Glomerular visceral epithelial cell (primary cell): ENCODE results near the gene ANG.
"Not testable (repeated sequence)": the region's sequence is repeated elsewhere in the genome, so short reads cannot be mapped to it uniquely, and the experiment has no call there.

Experiments used
- DNase-seq: peaks from one replicate; pipeline ENCODE4 v3.0.0-alpha.2; 2016; ENCODE audit errors: extremely low spot score

Gene ANG

GRCh38 chr14:20688167-20688839, at the start of gene ANG:
Gene ANG (plus strand): TSS chr14:20688764. CDS start chr14:20693565, 4,801 bp downstream.
- DNase-seq, result no peak

- DNase-seq, result no peak
These were observed 47.0 kb upstream of the ANG start, which contains the start of gene OR6S1 for GRCh38 chr14:20641591-20641990. Gene OR6S1 (minus strand): TSS chr14:20641691. CDS start chr14:20641691, 0 bp downstream.

DNA sequence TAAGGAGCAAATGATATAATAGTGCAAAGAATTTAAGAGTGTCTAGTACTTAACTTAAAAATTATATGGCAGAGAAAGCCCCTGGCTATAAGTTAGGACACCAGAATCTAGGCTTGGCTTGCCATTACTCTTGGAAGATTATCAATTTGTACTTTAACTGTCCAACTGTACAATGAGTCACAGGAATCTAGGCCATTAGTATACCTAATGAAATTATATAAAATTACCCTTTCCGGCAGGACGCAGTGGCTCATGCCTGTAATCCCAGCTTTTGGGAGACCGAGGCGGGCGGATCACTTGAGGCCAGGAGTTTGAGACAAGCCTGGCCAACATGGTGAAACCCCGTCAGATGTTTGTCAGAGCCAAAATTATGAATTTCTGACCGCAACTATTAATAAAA, 46.4 kb upstream of the ANG start:
- no peak for DNase-seq

DNA sequence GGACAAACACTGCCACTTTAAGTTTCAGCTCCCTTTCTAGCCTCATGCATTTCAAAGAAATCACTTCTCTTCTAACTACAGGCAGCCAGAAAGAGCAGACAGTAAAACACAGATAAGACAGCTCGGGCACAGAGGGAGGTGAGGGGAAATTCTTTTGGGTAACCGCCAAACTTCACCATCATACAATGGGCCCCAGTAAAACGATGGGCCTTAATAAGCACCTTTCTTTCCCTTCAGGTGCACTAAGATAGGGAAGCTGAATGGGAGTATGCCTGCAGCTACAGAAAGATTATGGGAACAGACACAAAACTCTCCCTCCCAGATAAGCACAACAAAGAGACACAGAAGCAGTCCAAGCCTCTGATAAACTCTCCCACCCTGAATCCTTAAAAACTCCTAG, 45.8 kb upstream of the ANG start:
- not testable (repeated sequence) for DNase-seq

DNA sequence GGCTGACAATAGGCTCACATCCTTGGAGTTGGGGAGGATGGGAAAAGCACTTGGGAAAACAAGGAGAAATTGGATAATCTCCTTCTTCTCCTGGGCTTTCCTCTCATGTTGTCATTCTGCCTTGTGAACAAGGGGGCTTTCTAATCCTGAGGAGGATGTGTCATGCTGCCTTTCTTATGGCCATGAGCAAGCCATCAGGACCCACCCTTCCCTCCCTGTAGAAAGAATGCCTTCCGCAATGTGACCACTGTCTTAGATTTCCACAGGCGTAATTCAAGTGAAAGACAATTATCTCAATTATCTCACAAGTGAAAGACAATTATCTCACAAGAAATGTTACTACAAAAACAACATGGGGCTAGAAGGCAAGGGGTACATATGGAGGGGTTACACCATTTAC, 44.0 kb upstream of the ANG start:
- no peak for DNase-seq

GRCh38 chr14:20645481-20645880, 43.1 kb upstream of the ANG start:
- DNase-seq, result no peak

DNA sequence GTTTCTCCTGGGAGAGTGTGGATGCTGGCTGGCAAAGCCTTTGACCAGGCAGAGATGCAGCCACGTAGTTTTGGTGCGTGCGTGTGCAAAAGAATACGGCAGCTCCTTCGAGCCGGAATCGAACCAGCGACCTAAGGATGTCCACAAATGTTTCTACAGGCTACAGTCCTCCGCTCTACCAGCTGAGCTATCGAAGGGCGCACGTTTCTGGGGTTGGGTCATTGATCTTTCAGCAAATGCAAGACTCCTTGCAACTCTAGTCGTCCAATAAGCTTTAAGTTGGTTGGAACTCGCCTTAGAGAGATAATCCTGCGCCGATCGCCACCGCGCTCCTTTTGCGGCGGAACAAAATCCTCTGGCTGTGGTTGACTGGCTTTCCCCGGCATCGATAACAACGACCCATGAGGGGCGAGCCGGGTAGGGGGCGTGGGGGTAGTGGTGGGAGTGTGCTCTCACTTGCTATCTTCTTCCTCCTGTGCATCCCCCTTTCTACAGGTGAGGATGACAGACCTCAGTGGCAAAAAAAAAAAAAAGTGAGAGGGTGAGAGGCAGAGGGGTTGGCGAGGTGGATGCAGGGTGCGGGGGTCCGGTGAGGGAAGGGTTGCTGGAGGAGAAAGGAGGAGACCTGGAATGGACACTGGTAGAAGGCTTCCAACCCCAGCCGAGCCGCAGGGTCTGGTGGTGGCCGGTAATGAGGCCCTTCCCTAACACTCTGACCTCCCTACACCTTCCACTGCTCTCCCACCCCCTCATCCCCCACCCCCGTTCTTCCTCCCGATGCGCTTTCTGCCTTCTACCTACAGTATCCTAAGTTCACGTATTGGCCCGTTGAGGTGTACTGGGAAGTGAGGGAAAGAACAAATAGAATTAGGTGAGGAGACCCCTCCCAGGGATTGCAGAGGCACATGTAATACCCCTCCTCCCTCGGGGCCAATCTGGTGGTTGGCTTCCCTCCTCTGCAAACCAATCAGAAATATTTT, 35.3 kb upstream of the ANG start:
- DNase-seq, result peak; percentile 11

DNA sequence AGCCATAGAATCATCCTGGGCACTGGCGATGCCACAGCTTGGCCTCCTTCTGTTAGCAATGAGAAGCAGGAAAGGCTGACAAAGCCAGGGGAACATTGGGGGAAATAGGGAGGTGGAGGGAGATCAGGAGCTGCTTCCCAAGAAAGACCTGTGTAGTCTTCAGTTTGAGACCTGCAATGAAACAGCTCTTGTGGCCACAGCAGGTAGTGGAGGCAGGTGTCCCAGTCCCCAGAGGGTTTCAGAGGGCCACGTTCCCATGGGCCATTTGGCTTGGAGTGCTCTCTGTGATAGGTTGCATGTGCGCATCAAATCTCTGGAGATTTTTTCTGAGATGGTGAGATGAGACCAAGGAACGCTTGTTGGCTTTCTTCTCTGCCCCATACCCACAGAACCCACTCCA, 32.7 kb upstream of the ANG start:
- no peak for DNase-seq

DNA sequence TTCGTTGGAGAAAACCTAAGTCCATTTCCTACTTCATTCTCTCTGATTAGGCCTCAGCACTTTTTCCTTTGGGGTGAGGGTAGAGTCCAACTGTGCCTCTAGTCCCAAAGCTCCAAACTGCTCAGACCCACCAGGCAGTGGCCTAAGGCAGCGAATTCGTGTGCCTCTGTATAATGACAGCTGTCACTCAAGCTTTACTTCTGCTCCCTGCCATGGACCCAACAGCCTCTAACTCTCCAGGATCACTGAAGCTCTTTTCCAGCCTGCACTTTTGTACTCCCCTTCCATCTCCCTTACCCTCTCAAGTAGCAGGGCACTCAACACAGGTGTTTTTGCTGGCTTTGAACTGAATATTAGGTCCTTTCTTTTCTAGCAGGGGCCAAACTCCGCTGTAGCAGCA, 32.3 kb upstream of the ANG start:
- DNase-seq, result no peak

DNA sequence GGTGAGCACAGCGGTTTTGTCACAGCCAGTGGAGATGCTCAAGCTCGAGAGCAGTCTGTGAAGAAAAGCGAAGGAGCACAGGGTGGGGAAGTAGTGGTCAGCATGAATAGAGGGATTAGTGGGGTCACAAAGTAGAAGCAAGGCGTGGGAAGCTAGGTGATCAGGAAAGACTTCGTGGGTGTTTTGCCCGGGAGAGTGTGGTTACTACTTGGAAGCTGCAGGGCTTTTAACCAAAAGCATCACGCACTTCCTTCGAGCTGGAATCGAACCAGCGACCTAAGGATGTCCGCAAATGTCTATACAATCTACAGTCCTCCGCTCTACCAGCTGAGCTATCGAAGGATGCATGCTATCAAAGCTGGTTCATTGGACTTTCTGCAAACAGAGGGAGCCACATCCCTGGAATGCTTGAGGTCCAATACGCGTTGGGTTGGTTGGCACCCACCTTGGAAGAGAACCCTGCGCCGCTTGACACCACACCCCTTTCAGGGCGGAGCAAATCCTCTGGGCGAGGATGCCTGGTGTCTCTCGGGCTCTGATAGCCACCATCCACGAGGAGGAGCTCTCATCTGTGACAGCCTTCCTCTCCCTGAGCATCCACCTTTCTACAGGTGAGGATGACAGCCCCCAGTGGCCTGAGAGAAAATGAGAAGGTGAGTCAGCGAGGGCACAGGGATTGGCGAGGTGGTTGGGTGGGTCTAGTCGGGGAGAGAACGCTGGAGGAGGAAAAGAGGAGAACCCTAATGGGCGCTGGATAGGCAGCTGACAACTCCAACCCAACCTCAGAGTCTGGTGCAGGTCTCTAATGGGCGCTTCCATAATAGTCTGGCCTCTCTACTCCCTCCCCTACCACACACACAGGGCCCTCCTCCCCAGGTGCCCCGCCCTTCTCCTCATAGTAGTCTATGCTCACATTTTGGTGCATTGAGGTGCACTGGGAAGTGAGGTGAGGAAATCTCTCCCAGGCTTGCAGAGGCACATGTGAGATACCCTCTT, 31.1 kb upstream of the ANG start:
- DNase-seq, result no peak

- no peak for DNase-seq
These were observed 30.3 kb upstream of the ANG start for GRCh38 chr14:20658246-20658645.

- DNase-seq, result no peak
These were observed 29.2 kb upstream of the ANG start for GRCh38 chr14:20659336-20659735.

DNA sequence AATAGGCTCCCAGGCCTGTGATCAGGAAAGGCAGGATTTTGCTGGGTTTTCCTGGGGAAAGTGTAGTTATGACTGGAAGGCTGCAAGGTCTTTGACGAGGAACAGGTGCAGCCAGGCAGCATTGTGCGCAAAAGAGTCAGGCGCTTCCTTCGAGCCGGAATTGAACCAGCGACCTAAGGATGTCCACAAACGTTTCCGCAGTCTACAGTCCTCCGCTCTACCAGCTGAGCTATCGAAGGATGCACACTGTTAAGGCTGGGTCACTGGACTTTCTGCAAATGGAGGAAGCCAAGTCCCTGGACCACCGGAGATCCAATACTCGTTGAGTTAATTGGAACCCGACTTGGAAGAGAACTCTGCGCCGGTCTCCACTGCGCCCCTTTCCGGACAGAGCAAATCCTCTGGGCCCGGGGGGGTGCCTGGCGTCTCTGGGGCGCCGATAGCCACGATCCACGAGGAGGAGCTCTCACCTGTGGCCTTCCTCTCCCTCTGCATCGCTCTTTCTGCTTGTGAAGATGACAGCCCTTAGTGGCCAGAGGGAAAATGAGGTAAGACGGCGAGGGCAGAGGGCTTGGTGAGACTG, 28.7 kb upstream of the ANG start:
- no peak for DNase-seq

GRCh38 chr14:20661197-20661596, 27.4 kb upstream of the ANG start:
- DNase-seq, result no peak

DNA sequence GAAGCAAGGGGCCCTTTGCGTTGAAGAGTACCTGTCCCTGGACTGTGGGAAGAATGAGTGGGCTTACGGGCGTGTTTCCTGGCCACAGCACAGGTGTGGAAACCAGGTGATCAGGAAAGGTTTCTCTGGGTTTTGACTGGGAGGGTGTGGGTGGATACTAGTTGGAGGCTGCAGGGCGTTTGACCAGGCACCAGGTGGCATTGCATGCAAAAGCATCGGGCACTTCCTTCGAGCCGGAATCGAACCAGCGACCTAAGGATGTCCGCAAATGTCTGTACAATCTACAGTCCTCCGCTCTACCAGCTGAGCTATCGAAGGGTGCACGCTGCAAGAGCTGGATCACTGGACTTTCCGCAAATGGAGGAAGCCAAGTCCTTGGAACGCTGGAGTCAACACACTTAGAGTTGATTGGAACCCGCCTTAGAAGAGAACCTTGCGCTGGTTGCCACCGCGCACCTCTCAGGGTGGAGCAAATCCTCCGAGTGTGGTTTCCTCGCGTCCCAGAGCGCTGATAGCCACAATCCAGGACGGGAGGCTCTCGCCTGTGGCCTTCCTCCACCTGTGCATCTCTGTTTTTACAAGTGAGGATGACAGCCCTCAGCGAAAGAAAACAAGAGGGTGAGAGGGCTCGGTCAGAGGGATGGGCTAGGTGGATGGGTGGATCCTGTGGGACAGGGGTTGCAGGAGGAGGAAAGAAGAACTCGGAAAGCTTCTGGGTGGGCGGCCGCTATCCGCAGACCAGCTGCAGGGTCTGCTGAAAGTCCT, 25.4 kb upstream of the ANG start:
- DNase-seq, result peak; percentile 65

DNA sequence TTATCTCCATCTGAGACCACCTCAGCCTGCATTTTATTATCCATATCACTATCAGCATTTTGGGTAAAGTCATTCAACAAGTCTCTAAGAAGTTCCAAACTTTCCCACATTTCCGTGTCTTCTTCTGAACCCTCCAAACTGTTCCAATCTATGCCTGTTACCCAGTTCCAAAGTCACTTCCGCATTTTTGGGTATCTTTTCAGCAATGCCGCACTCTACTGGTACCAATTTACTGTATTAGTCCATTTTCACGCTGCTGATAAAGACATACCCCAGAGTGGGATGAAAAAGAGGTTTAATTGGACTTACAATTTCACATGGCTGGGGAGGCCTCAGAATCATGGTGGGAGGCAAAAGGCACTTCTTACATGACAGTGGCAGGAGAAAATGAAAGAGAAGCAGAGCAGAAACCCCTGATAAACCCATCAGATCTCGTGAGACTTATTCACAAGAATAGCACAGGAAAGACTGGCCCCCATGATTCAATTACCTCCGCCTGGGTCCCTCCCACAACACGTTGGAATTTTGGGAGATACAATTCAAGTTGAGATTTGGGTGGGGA, 22.1 kb upstream of the ANG start:
- DNase-seq, result not testable (repeated sequence)

- DNase-seq, result no peak
These were observed 20.6 kb upstream of the ANG start for GRCh38 chr14:20667957-20668356.

DNA sequence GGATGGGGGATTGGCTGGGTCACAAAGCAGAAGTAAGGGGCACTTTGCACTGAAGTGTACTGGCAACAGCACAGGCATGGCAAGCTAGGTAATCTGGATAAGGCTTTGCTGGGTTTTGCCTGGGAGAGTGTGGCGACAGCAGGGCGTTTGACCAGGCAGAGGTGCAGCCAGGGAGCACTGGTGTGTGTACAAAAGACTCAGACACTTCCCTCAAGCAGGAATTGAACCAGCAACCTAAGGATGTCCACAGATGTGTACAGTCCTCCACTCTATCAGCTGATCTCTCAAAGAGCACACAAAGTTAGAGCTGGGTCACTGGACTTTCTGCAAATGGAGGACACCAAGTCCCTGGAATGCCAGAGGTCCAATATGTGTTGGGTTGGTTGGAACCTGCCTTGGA, 19.6 kb upstream of the ANG start:
- no peak for DNase-seq

- no peak for DNase-seq
These were observed 16.8 kb upstream of the ANG start for GRCh38 chr14:20671597-20672283.

DNA sequence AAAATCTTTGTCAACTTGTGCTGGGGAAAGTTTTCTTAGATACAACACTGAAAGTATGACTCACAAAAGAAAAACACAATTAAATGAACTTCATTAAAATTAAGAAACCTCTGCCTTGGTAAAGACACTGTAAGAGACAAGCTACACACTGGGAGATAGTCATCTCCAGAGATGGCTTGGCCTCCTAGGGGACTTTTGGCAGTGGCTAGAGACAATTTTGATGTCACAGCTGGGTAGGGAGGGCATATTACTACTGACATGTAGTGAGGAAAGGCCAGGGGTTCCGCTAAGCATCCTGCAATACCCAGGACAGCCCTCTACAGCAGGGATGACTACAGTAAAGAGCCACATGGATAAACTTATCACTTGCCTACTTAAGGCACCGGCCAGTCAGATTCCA, 12.9 kb upstream of the ANG start:
- no peak for DNase-seq
